GM18951 (cell line): ENCODE data around the gene RIPOR3.

Experiments used
- POLR2A ChIP-seq: IDR thresholded peaks from 4 replicates; pipeline ENCODE4 v1.6.1; 2011; ENCODE audit warnings: mild to moderate bottlenecking; ENCODE audit not compliant: insufficient read length, insufficient read depth; ENCODE audit errors: extremely low read depth
- in situ Hi-C: fragments of 300-500 bp; cut with MboI; formaldehyde crosslinking; loops from one replicate; pipeline ENCODE4 v1.12.0; 2022; ENCODE audit warnings: low sequenced_read_pairs, mixed read lengths, inconsistent platforms; ENCODE audit not compliant: unreplicated experiment

The RIPOR3 gene

GRCh38 chr20:50636601-50637540, 54.5 kb downstream of the RIPOR3 start:
- no peak for TF ChIP-seq POLR2A

GRCh38 chr20:50635676-50636600, 55.4 kb downstream of the RIPOR3 start:
- no peak for TF ChIP-seq POLR2A
- in situ Hi-C loops, result no loop called here

More at GRCh38 chr20:50636601-50637540, 54.5 kb downstream of the RIPOR3 start:
- in situ Hi-C loops, result no loop called here

- TF ChIP-seq POLR2A, result no peak
- in situ Hi-C loops, result no loop called here
Observed at GRCh38 chr20:50635014-50635557, 56.3 kb downstream of the RIPOR3 start.

GRCh38 chr20:50634191-50634590, 57.2 kb downstream of the RIPOR3 start:
- in situ Hi-C loops, result no loop called here
- TF ChIP-seq POLR2A, result no peak

- in situ Hi-C loops, result no loop called here
- TF ChIP-seq POLR2A, result no peak
Observed at GRCh38 chr20:50633361-50633760, 58.0 kb downstream of the RIPOR3 start.

- TF ChIP-seq POLR2A, result no peak
- in situ Hi-C loops, result no loop called here
Observed at GRCh38 chr20:50632701-50633100, 58.6 kb downstream of the RIPOR3 start.

- in situ Hi-C loops, result no loop called here
- TF ChIP-seq POLR2A, result no peak
Observed at GRCh38 chr20:50632236-50632635, 59.1 kb downstream of the RIPOR3 start.

- TF ChIP-seq POLR2A, result no peak
- in situ Hi-C loops, result no loop called here
Observed at GRCh38 chr20:50630578-50631263, 60.6 kb downstream of the RIPOR3 start.

- in situ Hi-C loops, result no loop called here
- TF ChIP-seq POLR2A, result no peak
Observed at GRCh38 chr20:50629670-50630045, 61.7 kb downstream of the RIPOR3 start.

- no peak for TF ChIP-seq POLR2A
- in situ Hi-C loops, result no loop called here
Observed at GRCh38 chr20:50628853-50629669, 62.3 kb downstream of the RIPOR3 start.

- in situ Hi-C loops, result no loop called here
- no peak for TF ChIP-seq POLR2A
Observed at GRCh38 chr20:50628332-50628731, 63.0 kb downstream of the RIPOR3 start.

- in situ Hi-C loops, result no loop called here
- TF ChIP-seq POLR2A, result no peak
Observed at GRCh38 chr20:50627747-50628146, 63.6 kb downstream of the RIPOR3 start.
